ENCODE results near the gene INKA2.

DNA sequence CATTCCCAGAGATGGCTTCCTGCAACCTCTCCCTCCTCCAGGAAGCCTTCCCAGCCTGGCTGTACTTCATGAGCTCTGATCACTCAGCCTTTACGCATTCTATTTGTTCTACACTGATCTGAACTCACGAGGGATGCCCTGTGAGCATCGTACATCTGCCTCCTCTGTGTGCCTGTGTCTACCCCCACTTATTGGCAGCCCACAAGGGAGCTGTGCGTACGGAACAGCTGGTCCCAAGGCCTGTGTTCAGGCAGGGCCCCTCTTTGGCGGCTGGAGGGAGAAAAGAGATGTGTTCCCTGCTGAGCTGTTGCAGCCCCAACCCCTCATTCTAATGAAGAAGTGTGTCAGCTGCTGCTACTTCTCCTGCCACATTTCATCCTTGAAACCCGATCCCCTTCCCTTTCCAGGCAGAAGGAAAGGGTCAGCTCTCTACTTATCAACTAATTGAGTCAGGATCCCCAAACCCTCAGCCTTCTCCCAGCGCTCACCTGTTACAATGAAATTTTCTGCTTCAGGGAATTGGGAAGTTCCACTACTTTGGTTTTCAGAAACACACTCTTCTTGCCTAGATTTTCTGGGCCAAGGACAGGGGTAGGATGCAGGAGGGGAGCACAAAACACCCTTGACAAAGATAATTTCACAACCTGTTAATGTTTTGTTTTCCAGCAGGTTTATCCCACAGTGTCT is 3.2 kb downstream of the INKA2 start:
- TF ChIP-seq CTCF (conservative IDR thresholded peaks at IDR 0.05; ENCODE audit: low read length) = no peak
- no peak for TF ChIP-seq EZH2phosphoT487 (IDR thresholded peaks at IDR 0.05; ENCODE audit: borderline replicate concordance)

All from Loucy (cell line).